H54 (cell line): ENCODE measurements around the gene ENOX1.

Source experiments
- DNase-seq: peaks from one replicate; pipeline ENCODE4 v3.0.0; 2011; ENCODE audit warnings: low spot score, mixed read lengths; ENCODE audit not compliant: insufficient read length
- FAIRE-seq: peaks from 3 replicates; lab custom pipeline; 2011; peaks lifted over from hg19 to GRCh38; lab: Jason Lieb, UNC
- POLR2A ChIP-seq: IDR thresholded peaks from 2 replicates; pipeline ENCODE4 v1.6.1; 2011; ENCODE audit warnings: low read depth, mild to moderate bottlenecking, low read length

The ENOX1 gene

DNA sequence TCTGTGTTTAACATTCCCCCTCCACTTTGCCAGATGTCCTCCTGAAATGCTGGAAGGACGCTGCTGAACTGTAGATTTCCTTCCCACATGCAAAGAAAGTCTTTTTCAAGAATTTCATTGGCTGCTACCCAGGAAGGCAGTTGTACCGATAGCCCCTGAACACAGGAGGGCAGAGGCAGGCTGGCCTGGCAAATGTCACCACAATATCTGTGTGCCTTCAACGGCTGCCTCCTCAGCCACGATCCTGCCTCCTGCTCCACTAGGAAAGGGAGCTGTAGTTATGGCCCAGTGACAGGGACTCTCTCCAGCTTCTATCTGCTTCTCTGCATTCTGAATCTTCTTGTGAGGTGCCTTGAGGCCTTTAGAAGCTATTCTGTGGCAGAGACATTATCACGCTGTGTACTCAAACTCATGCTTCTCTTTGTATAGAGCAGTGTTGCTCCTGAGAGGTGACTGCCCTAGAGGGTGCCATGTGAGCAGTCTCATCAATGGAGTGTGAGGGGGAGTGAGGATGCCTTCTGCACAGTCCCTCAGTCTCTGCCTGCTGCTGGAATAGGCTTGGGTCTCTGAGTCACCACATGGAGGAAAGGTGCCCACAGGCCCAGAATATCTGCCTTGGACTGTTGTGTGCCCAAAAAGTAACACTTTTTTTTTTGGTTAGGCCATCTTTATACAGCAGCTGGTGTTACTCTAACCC, 483.6 kb downstream of the ENOX1 start:
- FAIRE-seq (no peak), DNase-seq (no peak)
- no peak for TF ChIP-seq POLR2A

DNA sequence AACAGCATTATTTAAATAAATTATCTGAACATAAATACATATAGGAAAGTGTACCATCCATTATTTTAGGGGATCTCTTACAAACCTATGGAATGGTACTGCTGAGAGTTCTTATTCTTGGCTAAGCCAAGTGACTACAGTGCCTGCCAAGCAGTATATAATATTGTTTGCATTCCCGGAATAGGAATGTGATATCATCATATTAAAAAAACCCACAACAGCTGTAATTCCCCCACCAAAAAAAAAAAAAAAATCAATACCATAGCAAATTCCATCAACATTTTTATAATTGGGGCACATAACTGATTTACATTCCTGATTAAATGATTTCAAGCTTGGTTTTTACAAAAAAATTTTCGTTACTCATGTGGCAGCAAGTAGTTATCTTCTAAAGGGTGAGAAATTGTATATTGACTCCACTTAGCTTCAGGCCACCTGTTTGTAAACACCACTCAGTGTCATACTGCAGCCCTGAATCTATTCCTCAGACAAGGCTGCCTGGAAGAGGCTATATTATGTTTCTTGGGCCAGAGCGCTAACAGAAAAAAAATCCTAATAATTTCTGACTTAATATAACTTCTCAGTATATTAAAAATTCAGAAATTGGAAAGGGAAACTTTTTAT, 485.3 kb downstream of the ENOX1 start:
- no peak for DNase-seq
- no peak for FAIRE-seq
- TF ChIP-seq POLR2A: no peak

DNA sequence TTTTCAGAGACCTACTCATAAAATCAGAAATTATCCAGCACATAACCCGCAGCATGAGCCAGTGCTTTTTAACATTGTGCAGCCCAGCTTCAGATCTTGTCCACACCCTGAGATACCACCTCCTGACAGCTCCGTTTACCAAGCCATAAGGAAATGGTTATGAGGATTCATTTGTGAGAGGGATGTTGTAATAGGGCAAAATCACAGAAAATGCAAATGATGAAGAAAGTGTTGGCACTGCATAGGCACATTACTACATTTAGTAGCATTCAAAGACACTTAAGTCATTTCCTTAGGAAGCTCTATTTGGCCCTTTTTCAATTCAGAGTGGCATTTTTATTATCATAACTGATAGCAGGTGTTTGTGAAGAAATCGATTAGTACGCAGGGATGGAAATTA, 485.9 kb downstream of the ENOX1 start:
- FAIRE-seq: no peak
- no peak for TF ChIP-seq POLR2A
- DNase-seq: no peak

DNA sequence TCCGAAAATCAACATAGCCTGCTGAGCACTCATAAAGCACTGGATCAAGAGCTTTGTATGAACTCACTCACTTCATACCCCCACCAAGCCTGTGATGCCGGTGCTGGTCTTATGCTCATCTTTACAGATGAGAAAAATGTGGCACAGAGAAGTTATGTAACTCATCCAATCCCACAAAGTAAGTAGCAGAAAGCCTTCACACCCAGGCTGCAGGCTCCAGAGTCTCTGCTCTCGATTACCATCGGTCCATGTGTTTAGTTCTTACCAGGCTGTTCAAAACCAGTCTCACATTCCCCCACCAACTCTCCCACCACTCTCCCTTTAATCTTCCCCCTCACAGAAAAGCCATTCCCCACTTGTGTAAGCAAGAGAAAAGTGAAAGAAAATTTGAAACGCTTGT, 487.4 kb downstream of the ENOX1 start:
- no peak for TF ChIP-seq POLR2A
- no peak for FAIRE-seq
- no peak for DNase-seq

DNA sequence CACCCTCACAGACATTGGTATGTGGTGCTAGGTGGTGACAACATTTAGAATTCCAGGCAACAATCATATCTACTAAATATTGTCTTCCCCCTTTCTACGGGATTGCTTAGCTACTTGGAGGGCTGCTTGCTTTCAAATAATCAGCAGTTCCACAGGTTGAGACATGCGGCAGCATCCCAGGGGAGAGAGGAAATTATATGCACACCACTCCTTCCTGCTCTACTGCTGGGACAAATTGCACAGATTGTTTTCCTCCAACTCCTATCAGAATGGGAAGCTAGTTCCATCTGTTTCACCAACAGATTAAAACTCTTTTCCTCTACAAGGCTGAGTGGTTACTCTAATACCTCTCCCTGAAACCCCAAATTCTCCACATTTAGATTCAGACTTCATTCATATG, 488.0 kb downstream of the ENOX1 start:
- FAIRE-seq (no peak), DNase-seq (no peak)
- TF ChIP-seq POLR2A: no peak

DNA sequence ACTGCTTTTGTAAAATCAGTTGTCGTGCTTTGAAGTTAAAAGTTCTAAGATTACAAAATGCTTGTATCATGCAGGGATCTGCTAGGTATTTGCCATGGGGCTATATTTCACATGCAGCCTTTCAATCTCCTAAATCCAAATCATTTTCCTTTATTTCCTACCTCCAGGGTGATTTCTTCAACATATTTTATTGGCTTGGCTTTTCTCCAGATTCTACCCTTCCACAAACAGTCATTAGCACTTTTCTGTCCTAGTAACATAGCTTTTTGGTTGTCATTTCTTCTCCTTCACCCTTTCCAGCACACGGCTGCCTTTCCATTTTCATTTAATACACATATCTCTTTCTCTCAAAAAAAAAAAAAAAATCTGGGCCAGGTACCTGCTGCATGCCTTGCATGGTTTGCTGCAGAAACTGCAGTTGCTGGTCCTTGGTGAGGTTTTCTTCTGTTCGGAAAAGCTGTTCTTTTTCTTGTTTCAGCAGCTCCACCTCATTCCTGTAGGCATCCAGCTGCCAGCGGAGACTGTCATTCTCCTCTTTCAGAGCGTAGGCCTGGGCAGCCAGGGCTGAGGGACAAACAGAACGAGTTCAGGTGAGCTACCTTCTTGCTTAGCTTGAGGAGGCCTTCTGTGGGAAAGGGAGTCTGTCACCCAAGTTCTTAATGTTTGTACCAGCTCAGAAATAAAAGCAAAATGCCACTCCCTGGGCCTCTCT, 488.6 kb downstream of the ENOX1 start:
- TF ChIP-seq POLR2A: no peak
- FAIRE-seq (no peak), DNase-seq (no peak)

DNA sequence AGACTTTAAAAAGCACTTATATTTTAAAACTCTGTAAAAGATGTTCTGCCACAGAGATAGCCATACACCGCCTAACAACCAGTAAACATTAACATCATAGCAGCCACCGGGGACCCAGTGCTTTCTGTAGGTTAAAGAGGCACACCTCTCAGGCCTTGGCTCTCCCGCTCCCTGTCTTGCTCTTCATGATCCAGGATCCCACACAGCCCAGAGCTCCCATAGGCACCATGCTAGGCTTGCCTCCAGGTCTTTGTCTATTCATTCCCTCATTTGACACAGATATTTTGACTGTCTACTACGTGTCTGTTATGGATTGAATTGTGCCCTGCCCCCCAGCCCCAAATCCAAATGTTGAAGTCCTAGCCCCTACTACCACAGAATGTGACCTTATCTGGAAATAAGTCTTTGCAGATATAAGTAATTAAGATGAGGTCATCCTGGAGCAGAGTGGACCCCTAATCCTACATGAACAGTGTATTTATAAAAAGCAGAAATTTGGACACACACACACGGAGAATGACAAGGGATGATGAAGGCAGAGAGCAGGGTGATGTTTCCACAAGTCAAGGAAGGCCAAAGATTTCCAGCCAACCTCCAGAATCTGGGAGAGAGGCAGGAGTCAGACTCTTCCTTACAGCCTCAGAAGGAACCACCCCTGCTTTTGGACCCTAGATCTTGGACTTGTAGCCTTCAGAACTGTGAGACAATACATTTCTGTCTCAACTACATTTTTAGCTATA, 490.8 kb downstream of the ENOX1 start:
- no peak for FAIRE-seq
- no peak for TF ChIP-seq POLR2A
- no peak for DNase-seq

DNA sequence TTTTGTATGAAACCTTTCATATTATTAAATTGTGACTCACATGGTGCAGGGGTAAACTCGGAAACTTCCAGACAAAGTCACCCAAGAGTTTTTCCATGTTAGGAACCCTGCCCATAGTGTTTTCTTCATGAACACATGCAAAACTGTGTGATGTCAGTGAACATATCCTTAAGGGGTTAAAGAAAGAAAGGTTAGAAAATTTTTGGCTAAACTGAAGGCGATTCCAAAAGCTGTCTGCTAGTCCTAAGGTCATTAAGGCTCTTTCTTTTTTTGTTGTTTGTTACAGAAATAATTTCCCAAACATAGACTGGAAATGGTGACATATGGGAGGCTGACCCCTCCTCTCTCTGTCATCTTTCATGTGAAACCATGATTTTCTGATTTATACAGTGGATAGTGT, 491.5 kb downstream of the ENOX1 start:
- DNase-seq (no peak), FAIRE-seq (no peak)
- no peak for TF ChIP-seq POLR2A

DNA sequence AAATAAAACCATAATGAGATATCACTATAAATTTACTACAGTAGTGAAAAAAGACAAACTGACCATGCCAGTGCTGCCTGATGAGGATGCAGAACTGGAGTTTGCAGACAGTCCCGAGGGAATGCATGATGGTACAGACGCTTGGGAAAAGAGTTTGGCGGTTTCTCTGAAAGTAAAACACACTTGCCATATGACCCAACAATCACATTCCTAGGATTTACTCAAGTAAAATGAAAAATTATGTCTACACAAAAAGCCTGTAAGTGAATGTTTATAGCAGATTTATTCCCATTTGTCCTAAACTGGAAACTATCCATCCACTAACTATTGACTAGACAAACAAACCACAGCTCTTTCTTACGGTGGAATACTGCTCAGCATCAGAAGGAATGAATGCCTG, 492.4 kb downstream of the ENOX1 start:
- no peak for DNase-seq

DNA sequence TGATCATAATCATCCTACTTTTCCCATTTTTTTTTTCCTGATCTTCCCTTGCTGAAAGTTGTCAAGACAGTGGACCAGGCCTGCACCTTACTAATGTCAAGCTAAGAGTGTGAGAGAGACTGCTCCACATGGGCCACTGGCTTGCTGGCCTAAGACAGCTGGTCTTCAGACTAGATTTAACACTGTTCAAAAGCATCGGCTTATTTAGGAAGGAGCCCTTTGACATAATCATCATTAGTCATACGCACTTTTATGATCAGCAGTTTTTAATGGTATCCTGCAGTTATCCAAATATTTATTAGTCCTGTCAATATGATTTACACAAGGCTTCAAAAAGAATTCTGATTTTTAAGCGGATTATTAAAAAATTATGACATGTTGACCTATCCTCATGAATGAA, 492.8 kb downstream of the ENOX1 start:
- no peak for TF ChIP-seq POLR2A
- no peak for DNase-seq
- FAIRE-seq: no peak

More for the DNA sequence above, 492.4 kb downstream of the ENOX1 start:
- FAIRE-seq: no peak
- TF ChIP-seq POLR2A: no peak

DNA sequence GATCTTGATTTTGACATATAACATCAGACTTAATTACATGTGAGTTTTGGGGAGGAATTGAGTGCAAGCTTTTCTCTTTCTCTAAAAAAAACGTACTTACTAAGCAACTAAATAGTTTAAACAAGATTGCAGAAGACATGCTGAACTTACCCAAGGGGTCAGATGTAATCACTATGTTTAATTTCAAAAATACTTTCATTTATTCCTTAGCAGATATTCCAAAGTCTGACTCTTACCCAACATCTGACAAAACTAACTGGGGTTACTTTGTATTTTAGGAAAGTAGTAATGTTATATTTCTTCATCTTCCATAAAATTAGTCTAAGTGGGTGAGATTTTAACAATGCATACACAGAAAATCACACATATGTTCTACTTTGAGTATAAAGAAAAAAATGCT, 493.2 kb downstream of the ENOX1 start:
- no peak for TF ChIP-seq POLR2A
- no peak for DNase-seq
- no peak for FAIRE-seq

DNA sequence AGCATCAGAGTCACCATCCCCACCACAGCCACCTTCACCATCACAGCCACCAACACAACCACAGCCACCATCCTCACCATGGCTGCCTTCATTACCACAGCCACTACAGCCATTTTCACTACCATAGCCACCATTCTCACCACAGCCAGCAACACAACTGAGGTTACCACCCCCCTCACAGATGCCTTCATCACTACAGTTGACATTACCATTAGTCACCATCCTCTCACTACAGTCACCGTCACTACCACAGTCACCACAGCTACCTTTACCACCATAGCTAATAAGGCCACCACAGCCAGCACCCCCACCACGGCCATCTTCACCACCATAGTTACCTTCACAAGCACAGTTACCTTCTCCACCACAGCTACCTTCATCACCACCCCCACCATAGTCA, 493.8 kb downstream of the ENOX1 start:
- TF ChIP-seq POLR2A: no peak
- DNase-seq (no peak), FAIRE-seq (no peak)

DNA sequence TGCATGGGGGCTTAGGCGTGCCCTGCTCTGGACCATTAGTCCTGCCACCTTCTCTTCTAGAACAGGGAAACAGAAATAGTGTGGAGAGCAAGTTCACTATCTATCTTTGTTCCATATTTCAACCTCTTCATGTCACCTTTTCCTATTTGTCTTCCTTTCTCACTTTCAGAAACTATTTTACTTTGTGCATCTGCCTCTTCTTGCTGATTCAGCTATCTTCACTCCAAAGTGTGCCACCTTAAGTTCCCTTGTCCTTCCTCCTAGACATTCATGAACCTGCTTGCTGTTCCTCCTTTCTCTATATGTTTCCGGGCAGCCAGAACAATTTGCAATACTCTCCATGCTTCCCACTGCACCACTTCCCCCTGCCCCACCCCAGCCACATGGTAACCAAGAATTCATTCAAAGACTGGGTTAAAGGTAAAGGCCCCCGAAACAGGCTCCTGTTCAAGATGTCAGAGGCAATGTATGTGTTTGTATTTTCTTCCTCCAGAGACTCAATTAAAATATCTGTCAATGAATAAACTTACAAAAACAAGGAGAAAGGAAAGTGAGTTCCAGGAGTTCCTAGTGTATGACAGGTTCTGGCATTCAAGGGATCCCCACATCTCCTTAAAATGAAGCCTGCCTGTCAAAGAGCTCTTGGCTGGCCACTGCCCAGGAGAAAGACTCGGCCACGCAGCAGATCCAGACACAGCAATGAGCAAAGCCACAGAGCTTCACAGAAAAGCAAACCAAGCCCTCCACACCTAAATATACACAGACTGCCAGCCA, 495.3 kb downstream of the ENOX1 start:
- DNase-seq (no peak), FAIRE-seq (no peak)
- no peak for TF ChIP-seq POLR2A
